IMR-90 (cell line): ENCODE measurements around the gene IPO13.

Experiments
- CEBPB ChIP-seq: IDR thresholded peaks from 2 replicates; pipeline ENCODE4 v1.6.1; 2012; ENCODE audit warnings: low read depth, low read length, improper control_type of control experiment
- MAFK ChIP-seq: IDR thresholded peaks from 2 replicates; pipeline ENCODE4 v1.6.1; 2012; ENCODE audit warnings: low read depth, low read length, improper control_type of control experiment
- RFX5 ChIP-seq: IDR thresholded peaks from 2 replicates; pipeline ENCODE4 v1.8.0; 2012; ENCODE audit warnings: low read depth, mild to moderate bottlenecking, low read length, moderate library complexity
- TF ChIP-seq, protein P1 (sequence below): conservative IDR thresholded peaks from 2 replicates; pipeline ENCODE4 v1.5.1; 2012; ENCODE audit warnings: mild to moderate bottlenecking, low read depth, low read length, improper control_type of control experiment

DNA sequence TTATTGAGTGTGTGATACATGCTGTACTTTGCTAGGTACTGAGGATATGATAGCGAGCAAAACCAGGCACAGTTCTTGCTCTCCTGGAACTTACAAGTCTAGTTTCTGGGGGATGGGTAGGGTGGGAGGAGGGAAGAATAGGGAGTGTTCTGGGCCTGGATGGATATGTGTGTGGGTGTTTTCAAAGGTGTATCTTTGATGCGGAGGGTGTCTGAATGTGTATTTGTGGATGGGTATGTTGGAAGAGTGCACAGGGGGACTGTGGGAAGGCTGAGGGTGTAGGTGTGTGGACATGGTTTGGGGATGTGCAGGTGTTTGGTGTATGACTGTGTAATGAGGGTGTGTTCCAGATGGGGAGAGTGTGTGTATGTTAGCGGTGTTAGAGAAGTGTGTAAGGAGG, 18.6 kb downstream of the IPO13 start:
- no peak for TF ChIP-seq RFX5
- TF ChIP-seq CEBPB = no peak
- TF ChIP-seq, protein P1, sequence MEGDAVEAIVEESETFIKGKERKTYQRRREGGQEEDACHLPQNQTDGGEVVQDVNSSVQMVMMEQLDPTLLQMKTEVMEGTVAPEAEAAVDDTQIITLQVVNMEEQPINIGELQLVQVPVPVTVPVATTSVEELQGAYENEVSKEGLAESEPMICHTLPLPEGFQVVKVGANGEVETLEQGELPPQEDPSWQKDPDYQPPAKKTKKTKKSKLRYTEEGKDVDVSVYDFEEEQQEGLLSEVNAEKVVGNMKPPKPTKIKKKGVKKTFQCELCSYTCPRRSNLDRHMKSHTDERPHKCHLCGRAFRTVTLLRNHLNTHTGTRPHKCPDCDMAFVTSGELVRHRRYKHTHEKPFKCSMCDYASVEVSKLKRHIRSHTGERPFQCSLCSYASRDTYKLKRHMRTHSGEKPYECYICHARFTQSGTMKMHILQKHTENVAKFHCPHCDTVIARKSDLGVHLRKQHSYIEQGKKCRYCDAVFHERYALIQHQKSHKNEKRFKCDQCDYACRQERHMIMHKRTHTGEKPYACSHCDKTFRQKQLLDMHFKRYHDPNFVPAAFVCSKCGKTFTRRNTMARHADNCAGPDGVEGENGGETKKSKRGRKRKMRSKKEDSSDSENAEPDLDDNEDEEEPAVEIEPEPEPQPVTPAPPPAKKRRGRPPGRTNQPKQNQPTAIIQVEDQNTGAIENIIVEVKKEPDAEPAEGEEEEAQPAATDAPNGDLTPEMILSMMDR = no peak
- no peak for TF ChIP-seq MAFK
